Left ventricle myocardium inferior (tissue), 1 donor: ENCODE measurements around the gene NPIPB2. TPM values are rescaled to one million over a fixed set of nuclear protein-coding genes. Genes with fewer than 3 reads are reported as not detected.

Source experiments
- DNase-seq: peaks from one replicate; pipeline ENCODE4 v3.0.0-alpha.2; 2020
- H3K27ac ChIP-seq: fragments of 200-600 bp; replicated peaks from 2 replicates; pipeline ENCODE4 v1.8.0; 2021
- H3K27me3 ChIP-seq: fragments of 200-600 bp; 2 replicates; pipeline ENCODE4 v1.8.0; 2021; ENCODE audit warnings: low read depth
- H3K36me3 ChIP-seq: fragments of 200-600 bp; 2 replicates; pipeline ENCODE4 v1.8.0; 2021
- H3K4me1 ChIP-seq: fragments of 200-600 bp; 2 replicates; pipeline ENCODE4 v1.8.0; 2021
- H3K4me3 ChIP-seq: fragments of 200-600 bp; 2 replicates; pipeline ENCODE4 v1.8.0; 2021; ENCODE audit warnings: mild to moderate bottlenecking, moderate library complexity
- H3K9me3 ChIP-seq: fragments of 200-600 bp; replicated peaks from 2 replicates; pipeline ENCODE4 v1.8.0; 2021
- intact Hi-C: fragments of 100-400 bp; cut with micrococcal nuclease; formaldehyde crosslinking; loops from one replicate; pipeline ENCODE4 v1.11.0; 2022
- total RNA-seq: library from RNA; stranded (reverse); fragmentation: NEBNext Ultra II Directional; extraction: Animal tissue kit (Norgen Biotek cat#: 25700); gene quantifications from one replicate; pipeline ENCODE4 v1.2.1, GENCODE V29; 2021
- TF ChIP-seq, protein P1 (sequence below): fragments of 200-600 bp; IDR thresholded peaks from 2 replicates; pipeline ENCODE4 v1.8.0; 2021; ENCODE audit warnings: antibody characterized with exemption, mild to moderate bottlenecking, borderline replicate concordance
- donor health status: DM: no; HTN: yes; CAD: no; lungs with severe emphysema.

Gene NPIPB2
- total RNA-seq, 1 donor from 2014 or later = 0.77 TPM

DNA sequence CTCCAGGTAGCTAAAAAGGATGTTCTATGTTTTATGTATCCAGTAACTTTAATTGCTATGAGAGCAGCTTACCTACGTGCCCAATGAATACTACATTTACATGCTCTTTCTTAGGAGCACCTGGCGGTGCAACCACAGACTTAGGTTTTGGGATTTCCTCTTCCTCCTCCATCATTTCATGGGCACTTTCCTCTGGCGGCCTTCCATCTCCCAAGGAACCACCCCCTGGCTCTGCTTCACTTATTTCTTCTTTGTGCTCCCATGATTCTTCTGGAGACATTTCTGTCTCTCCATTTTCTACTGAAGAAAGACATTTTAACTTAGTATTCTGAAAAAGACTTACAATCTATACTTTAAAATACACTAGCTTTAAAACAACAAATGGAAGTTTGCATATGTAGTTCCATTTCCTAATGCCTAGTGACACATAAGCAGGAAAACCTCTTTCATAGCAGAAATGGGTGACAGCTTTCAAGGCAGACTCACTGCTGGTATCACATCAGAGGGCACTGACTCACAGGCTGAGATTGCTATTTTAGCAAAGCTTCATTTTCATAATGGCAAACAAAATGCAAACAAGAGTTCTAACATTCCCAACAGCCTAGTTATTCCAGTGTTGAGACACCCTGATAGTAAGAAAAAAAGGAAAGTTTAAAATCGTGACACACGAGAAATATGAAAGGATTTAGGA, 45.2 kb downstream of the NPIPB2 start:
- Histone ChIP-seq H3K36me3 (peaks cover 40% of the 10 kb centered on the region), H3K27me3 (no peaks in the 10 kb centered on the region), H3K27ac (no peak overlapping the region), H3K4me3 (no peak overlapping the region), H3K4me1 (peaks cover 26% of the 10 kb centered on the region), H3K9me3 (no peaks in the 10 kb centered on the region)
- no peak for DNase-seq
- intact Hi-C loops = no loop called here
- TF ChIP-seq, protein P1, sequence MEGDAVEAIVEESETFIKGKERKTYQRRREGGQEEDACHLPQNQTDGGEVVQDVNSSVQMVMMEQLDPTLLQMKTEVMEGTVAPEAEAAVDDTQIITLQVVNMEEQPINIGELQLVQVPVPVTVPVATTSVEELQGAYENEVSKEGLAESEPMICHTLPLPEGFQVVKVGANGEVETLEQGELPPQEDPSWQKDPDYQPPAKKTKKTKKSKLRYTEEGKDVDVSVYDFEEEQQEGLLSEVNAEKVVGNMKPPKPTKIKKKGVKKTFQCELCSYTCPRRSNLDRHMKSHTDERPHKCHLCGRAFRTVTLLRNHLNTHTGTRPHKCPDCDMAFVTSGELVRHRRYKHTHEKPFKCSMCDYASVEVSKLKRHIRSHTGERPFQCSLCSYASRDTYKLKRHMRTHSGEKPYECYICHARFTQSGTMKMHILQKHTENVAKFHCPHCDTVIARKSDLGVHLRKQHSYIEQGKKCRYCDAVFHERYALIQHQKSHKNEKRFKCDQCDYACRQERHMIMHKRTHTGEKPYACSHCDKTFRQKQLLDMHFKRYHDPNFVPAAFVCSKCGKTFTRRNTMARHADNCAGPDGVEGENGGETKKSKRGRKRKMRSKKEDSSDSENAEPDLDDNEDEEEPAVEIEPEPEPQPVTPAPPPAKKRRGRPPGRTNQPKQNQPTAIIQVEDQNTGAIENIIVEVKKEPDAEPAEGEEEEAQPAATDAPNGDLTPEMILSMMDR = no peak

DNA sequence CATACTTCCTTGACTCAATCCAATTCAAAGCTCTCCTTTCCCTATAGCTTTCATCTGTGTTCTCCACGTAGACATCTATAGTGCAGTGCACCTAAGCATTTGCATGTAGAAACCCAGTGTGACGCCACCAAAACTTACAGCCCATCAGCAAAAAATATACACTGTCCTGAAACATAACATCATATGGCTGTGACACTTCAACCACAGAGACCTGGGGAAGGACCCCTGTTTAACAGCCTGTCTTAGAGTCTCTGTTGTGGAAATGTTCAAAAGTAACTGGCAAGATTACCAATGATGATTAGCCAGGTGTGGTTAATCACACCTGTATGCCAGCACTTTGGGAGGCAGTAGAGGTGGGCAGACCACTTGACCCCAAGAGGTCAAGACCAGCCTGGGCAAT, 48.3 kb downstream of the NPIPB2 start:
- DNase-seq = no peak
- TF ChIP-seq, protein P1 = no peak
- intact Hi-C loops = no loop called here
- H3K9me3 ChIP-seq = no peaks in the 10 kb centered on the region
- peaks cover 70% of the 10 kb centered on the region for H3K36me3 ChIP-seq
- H3K4me3 ChIP-seq = no peak overlapping the region
- no peaks in the 10 kb centered on the region for H3K27me3 ChIP-seq
- H3K4me1 ChIP-seq = no peaks in the 10 kb centered on the region
- H3K27ac ChIP-seq = no peak overlapping the region

DNA sequence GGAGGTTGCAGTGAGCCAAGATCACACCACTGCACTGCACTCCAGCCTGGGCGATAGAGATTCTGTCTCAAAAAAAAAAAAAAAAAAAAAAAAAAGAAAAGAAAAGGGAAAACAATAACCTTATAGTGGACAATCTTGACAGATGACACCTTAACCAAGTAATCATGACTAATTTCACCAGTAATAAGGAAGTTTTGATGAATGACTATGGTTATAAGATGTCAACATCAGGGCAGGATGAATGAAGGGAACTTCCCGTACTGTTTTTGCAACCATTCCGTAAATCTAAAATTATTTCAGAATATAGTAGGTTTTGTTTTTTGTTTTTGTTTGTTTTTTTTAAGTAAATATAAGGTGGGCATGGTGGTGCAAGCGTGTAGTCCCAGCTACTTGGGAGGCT, 49.1 kb downstream of the NPIPB2 start:
- DNase-seq = no peak
- Histone ChIP-seq H3K9me3 (no peaks in the 10 kb centered on the region), H3K36me3 (peaks cover 78% of the 10 kb centered on the region), H3K4me1 (no peaks in the 10 kb centered on the region), H3K27me3 (no peaks in the 10 kb centered on the region), H3K4me3 (no peak overlapping the region), H3K27ac (no peak overlapping the region)
- intact Hi-C loops = no loop called here
- TF ChIP-seq, protein P1 = no peak

GRCh38 chr16:11890231-11890965, 51.4 kb downstream of the NPIPB2 start:
- TF ChIP-seq, protein P1 = no peak
- H3K27me3 ChIP-seq = no peaks in the 10 kb centered on the region
- no peaks in the 10 kb centered on the region for H3K9me3 ChIP-seq
- no peak overlapping the region for H3K4me3 ChIP-seq
- H3K27ac ChIP-seq = no peak overlapping the region
- peaks cover 90% of the 10 kb centered on the region for H3K36me3 ChIP-seq
- intact Hi-C loops = no loop called here
- no peak for DNase-seq
- no peaks in the 10 kb centered on the region for H3K4me1 ChIP-seq

DNA sequence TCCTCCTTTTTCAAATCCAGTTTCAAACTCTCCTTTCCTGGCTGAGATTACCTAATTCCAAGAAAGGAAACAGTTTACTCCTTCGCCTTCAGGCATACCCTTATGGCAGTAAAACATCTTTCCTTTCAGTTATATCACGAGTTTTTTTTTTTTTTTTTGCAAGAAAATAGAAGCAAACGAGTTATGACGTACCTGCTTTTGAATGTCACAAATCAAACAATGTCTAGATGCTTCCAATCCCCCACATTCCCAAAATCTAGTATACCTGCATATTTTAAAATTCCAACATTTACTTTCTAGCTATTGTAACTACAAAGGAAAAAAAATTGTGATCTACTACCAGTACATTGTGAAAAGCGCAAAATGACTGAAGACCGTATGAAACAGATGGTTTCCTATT, 55.0 kb downstream of the NPIPB2 start:
- H3K27ac ChIP-seq = no peak overlapping the region
- no peak overlapping the region for H3K4me3 ChIP-seq
- no peaks in the 10 kb centered on the region for H3K9me3 ChIP-seq
- intact Hi-C loops = no loop called here
- peaks cover 7% of the 10 kb centered on the region for H3K4me1 ChIP-seq
- H3K27me3 ChIP-seq = no peaks in the 10 kb centered on the region
- no peak for DNase-seq
- TF ChIP-seq, protein P1 = no peak
- peaks cover 97% of the 10 kb centered on the region for H3K36me3 ChIP-seq
